H1 (cell line): ENCODE results near the gene OR2AJ1. TPM values are rescaled to one million over a fixed set of nuclear protein-coding genes. Genes with fewer than 3 reads are reported as not detected.
A peak's percentile ranks its signal among the peaks of the same experiment; 100 is the strongest.

Experiments used
- CTCF ChIA-PET: fragments of 300-600 bp; sonication (Branson Sonifier 250); formaldehyde crosslinking; loops from one replicate; lab custom pipeline; 2021; ENCODE audit not compliant: partially characterized antibody; lab: Charles Lee
- POLR2A ChIA-PET: fragments of 300-600 bp; sonication (Branson Sonifier 250); formaldehyde crosslinking; loops from one replicate; lab custom pipeline; 2021; ENCODE audit warnings: inconsistent platforms; ENCODE audit not compliant: partially characterized antibody; lab: Charles Lee
- DNase-seq, 2 experiments: peaks; one replicate each; pipeline versions ENCODE4 v3.0.0 to v3.0.0-alpha.2; 2010 to 2022; ENCODE audit warnings: low spot score in 2 of 2, low read depth in 1 of 2, mixed read lengths in 1 of 2
- FAIRE-seq: peaks from 2 replicates; lab custom pipeline; 2011; peaks lifted over from hg19 to GRCh38; lab: Jason Lieb, UNC
- H2AFZ ChIP-seq: 2 replicates; pipeline ENCODE4 v1.8.1; 2012; ENCODE audit warnings: low read length, inconsistent platforms
- H2AK5ac ChIP-seq: 2 replicates; pipeline ENCODE4 v1.6.1; 2013; ENCODE audit warnings: low read depth, low read length
- H2BK120ac ChIP-seq: replicated peaks from 2 replicates; pipeline ENCODE3; 2013; ENCODE audit warnings: low read depth, low read length, inconsistent platforms
- H2BK12ac ChIP-seq: 2 replicates; pipeline ENCODE4 v1.6.1; 2013; ENCODE audit warnings: low read depth, low read length
- H2BK15ac ChIP-seq: 2 replicates; pipeline ENCODE4 v1.6.1; 2013; ENCODE audit warnings: low read length
- H2BK20ac ChIP-seq: 2 replicates; pipeline ENCODE4 v1.6.1; 2013; ENCODE audit warnings: low read length
- H2BK5ac ChIP-seq: 2 replicates; pipeline ENCODE4 v1.6.1; 2013; ENCODE audit warnings: low read depth, low read length
- H3K14ac ChIP-seq: 2 replicates; pipeline ENCODE4 v1.6.1; 2013; ENCODE audit warnings: inconsistent platforms; ENCODE audit not compliant: insufficient read length
- H3K18ac ChIP-seq: 2 replicates; pipeline ENCODE4 v1.6.1; 2013; ENCODE audit warnings: low read length; ENCODE audit errors: extremely low read depth
- H3K23ac ChIP-seq: 2 replicates; pipeline ENCODE4 v1.6.1; 2013; ENCODE audit warnings: inconsistent platforms; ENCODE audit not compliant: insufficient read length
- H3K23me2 ChIP-seq: 2 replicates; pipeline ENCODE4 v1.6.1; 2013; ENCODE audit warnings: low read depth, low read length
- H3K27ac ChIP-seq: 2 replicates; pipeline ENCODE4 v1.6.1; 2011; ENCODE audit warnings: low read depth, low read length, inconsistent platforms
- H3K27me3 ChIP-seq, 4 experiments: replicated peaks in 1 of 4; 1 replicate in 1 of 4; 2 replicates in 3 of 4; pipeline versions ENCODE4 v1.6.1 to v1.8.1; 2011 to 2013; ENCODE audit warnings: low read length in 3 of 4, mild to moderate bottlenecking in 3 of 4, inconsistent platforms in 2 of 4, mixed read lengths in 2 of 4, moderate library complexity in 1 of 4; ENCODE audit not compliant: control insufficient read depth in 3 of 4, insufficient read depth in 3 of 4; ENCODE audit errors: extremely low read depth in 1 of 4
- H3K36me3 ChIP-seq, 4 experiments: 2 replicates each; pipeline versions ENCODE4 v1.6.1 to v1.8.1; 2011 to 2013; ENCODE audit warnings: mild to moderate bottlenecking in 4 of 4, low read length in 3 of 4, moderate library complexity in 2 of 4, control low read depth in 1 of 4, inconsistent platforms in 1 of 4; ENCODE audit not compliant: insufficient read depth in 4 of 4, control insufficient read depth in 2 of 4
- H3K4ac ChIP-seq: replicated peaks from 2 replicates; pipeline ENCODE3; 2013; ENCODE audit warnings: low read length, low read depth, mixed read lengths, inconsistent platforms; ENCODE audit not compliant: insufficient read length
- H3K4me1 ChIP-seq, 4 experiments: replicated peaks in 1 of 4; 1 replicate in 1 of 4; 2 replicates in 3 of 4; pipeline versions ENCODE4 v1.6.1 to v1.8.1; 2011 to 2013; ENCODE audit warnings: low read length in 3 of 4, inconsistent platforms in 2 of 4, mixed read lengths in 1 of 4; ENCODE audit not compliant: insufficient read depth in 4 of 4, control insufficient read depth in 3 of 4
- H3K4me2 ChIP-seq, 2 experiments: 2 replicates each; pipeline versions ENCODE4 v1.6.1 to v1.8.1; 2011 to 2013; ENCODE audit warnings: low read depth in 2 of 2, low read length in 2 of 2, control low read depth in 1 of 2, inconsistent platforms in 1 of 2, mild to moderate bottlenecking in 1 of 2; ENCODE audit not compliant: insufficient read depth in 1 of 2
- H3K4me3 ChIP-seq, 4 experiments: fragments of 200-600, 300-600 bp in 1 of 4; sonication (generic), shearing (Covaris generic), sonication (Bioruptor Twin) in 1 of 4; 2 replicates each; pipeline versions ENCODE4 v1.5.1 to v1.8.1; 2011 to 2016; ENCODE audit warnings: low read length in 4 of 4, low read depth in 3 of 4, control low read depth in 2 of 4, inconsistent platforms in 2 of 4, mild to moderate bottlenecking in 2 of 4, mixed read lengths in 1 of 4, moderate library complexity in 1 of 4; ENCODE audit not compliant: insufficient read depth in 2 of 4; ENCODE audit errors: extremely low read depth in 1 of 4
- H3K56ac ChIP-seq: replicated peaks from 2 replicates; pipeline ENCODE3; 2013; ENCODE audit warnings: low read depth, mild to moderate bottlenecking, mixed read lengths, low read length, inconsistent platforms; ENCODE audit not compliant: insufficient read length
- H3K79me1 ChIP-seq: 2 replicates; pipeline ENCODE4 v1.6.1; 2013; ENCODE audit warnings: low read depth, low read length, control low read depth
- H3K79me2 ChIP-seq, 2 experiments: 2 replicates each; pipeline versions ENCODE4 v1.6.1 to v1.8.1; 2012 to 2013; ENCODE audit warnings: low read length in 2 of 2, mild to moderate bottlenecking in 2 of 2, inconsistent platforms in 1 of 2; ENCODE audit not compliant: insufficient read depth in 2 of 2, control insufficient read depth in 1 of 2
- H3K9ac ChIP-seq, 4 experiments: replicated peaks in 1 of 4; 1 replicate in 1 of 4; 2 replicates in 3 of 4; pipeline versions ENCODE4 v1.6.1 to v1.8.1; 2011 to 2013; ENCODE audit warnings: low read depth in 3 of 4, low read length in 3 of 4, control low read depth in 2 of 4, mild to moderate bottlenecking in 2 of 4, moderate library complexity in 2 of 4, inconsistent platforms in 1 of 4; ENCODE audit errors: extremely low read depth in 1 of 4
- H3K9me3 ChIP-seq, 2 experiments: 2 replicates each; pipeline versions ENCODE4 v1.6.1 to v1.8.1; 2012 to 2013; ENCODE audit warnings: mild to moderate bottlenecking in 2 of 2, moderate library complexity in 2 of 2, control low read depth in 1 of 2, inconsistent platforms in 1 of 2, low read depth in 1 of 2, low read length in 1 of 2, mixed read lengths in 1 of 2; ENCODE audit not compliant: insufficient read depth in 2 of 2
- H4K20me1 ChIP-seq, 2 experiments: replicated peaks in 1 of 2; 2 replicates each; pipeline versions ENCODE3 to v1.8.1; 2011 to 2013; ENCODE audit warnings: inconsistent platforms in 2 of 2, low read length in 2 of 2, mild to moderate bottlenecking in 1 of 2; ENCODE audit not compliant: insufficient read depth in 2 of 2, control insufficient read depth in 1 of 2
- H4K5ac ChIP-seq: 2 replicates; pipeline ENCODE4 v1.6.1; 2013; ENCODE audit warnings: low read length, low read depth, mixed read lengths, inconsistent platforms; ENCODE audit not compliant: insufficient read length
- H4K8ac ChIP-seq: 2 replicates; pipeline ENCODE4 v1.8.0; 2013; ENCODE audit warnings: mild to moderate bottlenecking, moderate library complexity, low read length, inconsistent platforms; ENCODE audit not compliant: insufficient read depth; ENCODE audit errors: extremely low read depth
- H4K91ac ChIP-seq: replicated peaks from 2 replicates; pipeline ENCODE3; 2013; ENCODE audit warnings: low read length, mixed read lengths, inconsistent platforms; ENCODE audit not compliant: insufficient read length
- EP300 ChIP-seq, 2 experiments: IDR thresholded peaks; 1 replicate in 1 of 2; 2 replicates in 1 of 2; pipeline ENCODE4 v1.6.1; 2011 to 2012; ENCODE audit warnings: low read depth in 2 of 2, low read length in 2 of 2, mild to moderate bottlenecking in 2 of 2, borderline replicate concordance in 1 of 2, inconsistent platforms in 1 of 2, moderate library complexity in 1 of 2
- SP2 ChIP-seq: IDR thresholded peaks from 2 replicates; pipeline ENCODE4 v1.6.1; 2012; ENCODE audit warnings: mild to moderate bottlenecking, low read length, inconsistent platforms
- WGBS, 2 experiments: shearing (Covaris generic) in 1 of 2; methylation state at CpG; one replicate each; pipeline versions ENCODE4 v1.1.6 to v1.1.7; 2013 to 2015; ENCODE audit warnings: low lambda C conversion rate in 2 of 2, mixed read lengths in 2 of 2, inconsistent platforms in 1 of 2, low coverage in 1 of 2, missing lambda C conversion rate in 1 of 2; ENCODE audit not compliant: insufficient replicate concordance in 2 of 2, insufficient coverage in 1 of 2, insufficient read length in 1 of 2; ENCODE audit errors: extremely low coverage in 1 of 2, missing lambda C conversion rate in 1 of 2; 5-methylcytosine and 5-hydroxymethylcytosine counted together
- polyA plus RNA-seq, 7 experiments: library from polyadenylated mRNA; depleted of rRNA in 3 of 7; stranded (reverse) in 5 of 7; unstranded in 2 of 7; fragments of >200 nt in 5 of 7; fragments of 200-250 nt in 2 of 7; gene quantifications; 1 replicate in 5 of 7; 2 replicates in 1 of 7; 4 replicates in 1 of 7; pipeline versions ENCODE4 v1.2.1 to v1.2.3, GENCODE V29; 2011 to 2013; ENCODE audit warnings: missing spikeins in 2 of 7, mixed read lengths in 2 of 7
- total RNA-seq: library from RNA; stranded (reverse); fragmentation: NEBNext Ultra II Directional; extraction: Animal tissue kit (Norgen Biotek cat#: 25700); gene quantifications from 2 replicates; pipeline ENCODE4 v1.2.1, GENCODE V29; 2021

Gene OR2AJ1
- total and polyA plus RNA-seq, 2 of the 8 experiments (the other 6 are each of a cell fraction or from before 2014, with no cell fraction given): not detected

GRCh38 chr1:247884797-247885413, 39.8 kb upstream of the OR2AJ1 start:
- Histone ChIP-seq H3K27ac (no peak overlapping the region), H3K18ac (no peak overlapping the region), H3K36me3 (no peaks in the 10 kb centered on the region; a peak in 1 of 8 replicates), H2AFZ (no peak overlapping the region), H3K14ac (no peak overlapping the region), H2BK15ac (no peak overlapping the region), H2BK12ac (no peak overlapping the region), H4K5ac (no peak overlapping the region), H4K91ac (no peak overlapping the region), H3K4me1 (no peaks in the 10 kb centered on the region), H3K9ac (no peak overlapping the region), H3K27me3 (no peaks in the 10 kb centered on the region), H2AK5ac (no peak overlapping the region), H3K79me2 (no peaks in the 10 kb centered on the region), H3K23ac (no peak overlapping the region), H4K20me1 (no peaks in the 10 kb centered on the region), H2BK5ac (no peak overlapping the region), H3K23me2 (no peaks in the 10 kb centered on the region), H3K79me1 (no peaks in the 10 kb centered on the region), H3K4ac (no peak overlapping the region), H2BK20ac (no peak overlapping the region), H2BK120ac (peak overlapping the region; percentile 15), H3K4me3 (no peak overlapping the region), H3K9me3 (peaks cover 38 to 44% of the 10 kb centered on the region in 2 experiments), H4K8ac (no peak overlapping the region), H3K56ac (no peak overlapping the region), H3K4me2 (no peak overlapping the region)
- DNase-seq (no peak), FAIRE-seq (no peak)
- whole genome bisulfite sequencing, 2 experiments: 90% methylated on average over 10 of the region's 10 CpGs; no CpG with 5 or more reads in 1 of the 2 experiments
- ChIA-PET POLR2A (no interaction called here), CTCF (no interaction called here)
- TF ChIP-seq EP300 (IDR thresholded peaks at IDR 0.05; ENCODE audit: borderline replicate concordance in 1 of 2, low read depth in 2 of 2, low read length in 2 of 2): no peak
- no peak for TF ChIP-seq SP2
